Bronchial epithelial cell (primary cell): ENCODE data around the gene AKAP9. TPM values are rescaled to one million over a fixed set of nuclear protein-coding genes. Genes with fewer than 3 reads are reported as not detected.
"Not testable (repeated sequence)": the region's sequence is repeated elsewhere in the genome, so short reads cannot be mapped to it uniquely, and the experiment has no call there.

Experiments
- DNase-seq: peaks from one replicate; pipeline ENCODE4 v3.0.0-alpha.2; 2010; ENCODE audit warnings: low read depth
- FAIRE-seq: peaks from 2 replicates; lab custom pipeline; 2011; peaks lifted over from hg19 to GRCh38; lab: Jason Lieb, UNC
- H3K27me3 ChIP-seq: 2 replicates; pipeline ENCODE4 v1.5.1; 2011; ENCODE audit warnings: low read length; ENCODE audit not compliant: control insufficient read depth, insufficient read depth
- H3K36me3 ChIP-seq: 2 replicates; pipeline ENCODE4 v1.5.1; 2011; ENCODE audit warnings: low read length; ENCODE audit not compliant: control insufficient read depth, insufficient read depth
- H3K4me3 ChIP-seq: 2 replicates; pipeline ENCODE4 v1.5.1; 2011; ENCODE audit warnings: mild to moderate bottlenecking, low read depth, low read length, control low read depth
- total RNA-seq: library from RNA; depleted of rRNA; stranded (reverse); fragments of >200 nt; gene quantifications from 2 replicates; pipeline ENCODE4 v1.2.1, GENCODE V29; 2014
- TF ChIP-seq, protein P1 (sequence below): IDR thresholded peaks from 2 replicates; pipeline ENCODE4 v1.5.1; 2011; ENCODE audit warnings: mild to moderate bottlenecking, moderate library complexity, low read length, control low read depth, inconsistent platforms; ENCODE audit not compliant: insufficient read depth, severe bottlenecking

Gene AKAP9
- total RNA-seq, 1 donor from 2014 or later = 34.5 TPM

DNA sequence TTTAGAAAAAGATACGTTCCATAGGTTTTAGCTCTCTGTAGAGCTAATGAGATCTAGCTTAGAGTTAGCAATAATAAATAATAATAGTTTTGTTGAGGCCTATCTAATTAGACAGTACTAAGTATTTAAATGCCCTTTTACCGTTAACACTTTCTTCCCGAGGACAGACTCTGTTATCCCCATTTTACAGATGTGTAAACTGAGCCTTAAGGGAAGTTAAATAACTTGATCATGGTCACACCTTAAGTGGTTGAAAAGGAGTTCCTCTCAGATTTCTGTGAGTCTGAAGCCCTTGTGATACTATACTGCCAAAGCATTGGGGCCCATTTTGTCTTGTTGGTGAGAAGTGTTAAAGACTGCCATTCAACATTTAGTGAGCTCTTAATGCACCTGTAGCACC, 132.0 kb downstream of the AKAP9 start:
- DNase-seq (no peak), FAIRE-seq (no peak)
- TF ChIP-seq, protein P1, sequence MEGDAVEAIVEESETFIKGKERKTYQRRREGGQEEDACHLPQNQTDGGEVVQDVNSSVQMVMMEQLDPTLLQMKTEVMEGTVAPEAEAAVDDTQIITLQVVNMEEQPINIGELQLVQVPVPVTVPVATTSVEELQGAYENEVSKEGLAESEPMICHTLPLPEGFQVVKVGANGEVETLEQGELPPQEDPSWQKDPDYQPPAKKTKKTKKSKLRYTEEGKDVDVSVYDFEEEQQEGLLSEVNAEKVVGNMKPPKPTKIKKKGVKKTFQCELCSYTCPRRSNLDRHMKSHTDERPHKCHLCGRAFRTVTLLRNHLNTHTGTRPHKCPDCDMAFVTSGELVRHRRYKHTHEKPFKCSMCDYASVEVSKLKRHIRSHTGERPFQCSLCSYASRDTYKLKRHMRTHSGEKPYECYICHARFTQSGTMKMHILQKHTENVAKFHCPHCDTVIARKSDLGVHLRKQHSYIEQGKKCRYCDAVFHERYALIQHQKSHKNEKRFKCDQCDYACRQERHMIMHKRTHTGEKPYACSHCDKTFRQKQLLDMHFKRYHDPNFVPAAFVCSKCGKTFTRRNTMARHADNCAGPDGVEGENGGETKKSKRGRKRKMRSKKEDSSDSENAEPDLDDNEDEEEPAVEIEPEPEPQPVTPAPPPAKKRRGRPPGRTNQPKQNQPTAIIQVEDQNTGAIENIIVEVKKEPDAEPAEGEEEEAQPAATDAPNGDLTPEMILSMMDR = no peak
- Histone ChIP-seq H3K4me3 (no peak overlapping the region), H3K27me3 (no peaks in the 10 kb centered on the region), H3K36me3 (no peaks in the 10 kb centered on the region)

DNA sequence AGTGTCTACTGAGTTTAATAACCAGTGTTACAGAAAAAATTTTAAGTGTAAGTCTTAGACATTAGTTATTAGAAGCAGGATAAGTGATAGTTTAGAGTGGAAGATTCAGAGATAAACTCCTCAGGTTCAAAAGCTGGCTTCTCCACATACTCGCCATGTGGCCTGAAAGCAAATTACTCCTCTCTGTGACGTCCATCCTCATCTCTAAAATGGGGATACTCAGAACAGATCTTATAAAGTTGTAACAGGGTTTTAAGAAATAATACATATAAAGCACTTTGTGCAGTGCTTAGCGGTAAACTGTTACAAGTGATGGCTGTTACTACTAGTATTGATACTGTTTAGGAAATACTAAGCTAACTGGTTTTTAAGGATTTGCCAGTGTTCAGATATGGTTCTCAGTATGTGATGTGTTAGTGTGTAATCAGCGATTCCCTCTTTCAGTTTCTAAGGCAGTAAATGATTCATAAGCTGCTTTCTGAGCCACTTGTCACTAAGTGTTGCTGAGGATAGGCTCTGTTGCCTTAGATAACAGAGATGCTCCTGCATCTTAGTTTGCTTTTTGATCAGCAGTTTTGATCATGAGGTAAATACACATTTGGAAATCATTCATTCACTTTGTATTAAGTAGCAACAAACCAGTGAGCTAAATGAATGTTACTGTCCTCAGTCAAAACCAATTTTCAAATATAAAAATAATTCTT, 134.9 kb downstream of the AKAP9 start:
- FAIRE-seq (no peak), DNase-seq (peak; percentile 54)
- H3K36me3 ChIP-seq = no peaks in the 10 kb centered on the region
- no peak overlapping the region for H3K4me3 ChIP-seq
- TF ChIP-seq, protein P1 = no peak
- H3K27me3 ChIP-seq = no peaks in the 10 kb centered on the region

DNA sequence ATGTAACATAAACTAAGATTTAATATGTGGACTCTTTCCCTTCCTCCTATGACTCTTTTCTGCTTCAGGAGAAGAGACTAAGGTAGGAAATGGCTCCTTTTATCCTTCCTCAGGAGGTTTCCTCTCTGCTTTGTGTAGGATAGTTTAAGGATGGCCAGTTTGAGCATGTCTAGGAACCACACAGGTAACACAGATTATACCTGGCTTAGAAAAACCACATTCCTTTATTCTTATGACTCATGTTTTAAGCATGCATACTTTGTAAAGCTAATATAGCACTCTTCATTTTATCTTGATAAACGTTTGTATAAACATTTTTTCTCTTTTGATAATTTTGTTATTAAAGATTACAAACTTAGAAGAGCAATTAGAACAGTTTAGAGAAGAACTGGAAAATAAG, 135.8 kb downstream of the AKAP9 start:
- TF ChIP-seq, protein P1 = no peak
- Histone ChIP-seq H3K4me3 (no peak overlapping the region), H3K27me3 (no peaks in the 10 kb centered on the region), H3K36me3 (no peaks in the 10 kb centered on the region)
- FAIRE-seq = no peak
- peak; percentile 96 for DNase-seq

DNA sequence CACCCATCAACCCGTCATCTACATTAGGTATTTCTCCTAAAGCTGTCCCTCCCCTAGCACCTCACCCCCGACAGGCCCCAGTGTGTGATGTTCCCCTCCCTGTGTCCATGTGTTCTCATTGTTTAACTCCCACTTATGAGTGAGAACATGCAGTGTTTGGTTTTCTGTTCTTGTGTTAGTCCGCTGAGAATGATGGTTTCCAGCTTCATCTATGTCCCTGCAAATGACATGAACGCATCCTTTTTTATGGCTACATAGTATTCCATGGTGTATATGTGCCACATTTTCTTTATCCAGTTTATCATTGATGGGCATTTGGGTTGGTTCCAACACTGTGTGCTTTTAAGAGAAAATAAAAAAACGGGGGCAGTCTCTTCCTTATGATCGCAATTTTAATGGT, 143.3 kb downstream of the AKAP9 start:
- H3K36me3 ChIP-seq, H3K27me3 ChIP-seq, FAIRE-seq, H3K4me3 ChIP-seq, DNase-seq: not testable (repeated sequence)

DNA sequence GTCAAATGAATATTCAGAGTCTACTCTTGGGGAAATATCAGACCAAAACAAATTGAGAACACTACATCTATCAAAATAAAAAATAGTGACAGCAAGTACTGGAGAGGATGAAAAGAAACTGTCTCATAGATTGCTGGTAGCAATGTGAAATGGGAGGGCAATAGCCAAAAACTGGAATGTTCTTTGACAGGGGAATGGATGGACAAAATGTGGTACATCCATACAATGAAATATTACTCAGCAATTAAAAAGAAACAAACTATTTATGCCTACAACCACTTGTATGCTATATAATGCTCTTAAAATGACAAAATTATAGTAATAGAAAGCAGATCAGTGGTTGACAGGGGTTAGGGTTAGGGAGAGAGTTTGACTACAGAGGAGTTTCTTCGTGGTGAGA, 147.6 kb downstream of the AKAP9 start:
- Histone ChIP-seq H3K36me3 (peaks cover 4% of the 10 kb centered on the region), H3K4me3 (no peak overlapping the region), H3K27me3 (no peaks in the 10 kb centered on the region)
- DNase-seq (no peak), FAIRE-seq (no peak)
- TF ChIP-seq, protein P1 = no peak

DNA sequence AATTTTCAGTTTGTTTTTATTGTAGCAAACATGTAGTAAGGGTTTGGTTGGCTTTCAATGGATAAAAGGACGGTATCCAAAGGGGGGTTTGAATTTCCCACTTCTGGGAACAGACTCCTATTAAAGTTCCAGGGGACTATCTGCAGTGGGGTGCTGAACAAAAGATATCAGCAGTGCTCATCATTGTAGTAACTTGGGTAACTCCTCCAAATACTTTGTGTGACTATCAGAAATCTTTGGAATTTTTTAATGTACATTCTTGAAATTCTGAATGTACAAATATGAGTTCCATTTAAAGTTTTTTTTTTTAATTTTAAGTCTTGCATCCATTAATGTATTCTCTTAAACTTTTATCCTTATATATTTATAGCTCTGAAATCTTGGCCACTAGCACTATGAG, 151.5 kb downstream of the AKAP9 start:
- FAIRE-seq = no peak

More for the DNA sequence above, 151.5 kb downstream of the AKAP9 start:
- no peak for DNase-seq
- H3K4me3 ChIP-seq = no peak overlapping the region
- no peaks in the 10 kb centered on the region for H3K27me3 ChIP-seq
- peaks cover 5% of the 10 kb centered on the region for H3K36me3 ChIP-seq
- TF ChIP-seq, protein P1 = no peak
